Stimulated activated CD8-positive, alpha-beta memory T cell treated with anti-CD3 and anti-CD28 coated beads, Interleukin-7, amount 100 ng/mL, for 1 hour (primary cell): Measurements from ENCODE around the gene YPEL2.
"Not testable (repeated sequence)": the region's sequence is repeated elsewhere in the genome, so short reads cannot be mapped to it uniquely, and the experiment has no call there.

Source experiments
- DNase-seq, 2 donors: peaks; one replicate each; pipeline ENCODE4 v3.0.0-alpha.2; 2020; ENCODE audit warnings: low read depth in 2 of 2

The YPEL2 gene

GRCh38 chr17:59377410-59377809 is 46.0 kb downstream of the YPEL2 start:
- no peak for DNase-seq

DNA sequence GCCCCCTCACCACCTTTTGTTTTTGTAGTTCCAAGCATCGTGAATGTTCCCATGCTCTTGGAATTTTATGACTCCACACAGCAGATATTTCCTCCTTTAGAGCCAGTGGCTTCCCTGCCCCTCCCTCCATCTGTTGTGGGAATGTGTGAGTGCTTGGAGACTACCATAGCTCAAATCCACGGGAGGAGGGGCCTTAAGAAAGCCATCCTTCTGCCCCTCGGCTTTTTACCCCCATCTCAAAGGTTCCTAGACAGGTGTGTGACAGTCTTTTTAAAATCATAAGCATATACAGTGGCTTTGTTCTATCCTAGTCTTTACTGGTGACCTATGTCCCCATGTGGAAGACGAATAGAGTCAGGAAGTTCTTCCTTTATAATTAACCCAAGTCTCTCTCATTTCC is 47.2 kb downstream of the YPEL2 start:
- DNase-seq, result no peak

- no peak for DNase-seq
Measured at GRCh38 chr17:59380474-59380873, 49.0 kb downstream of the YPEL2 start.

- no peak for DNase-seq
Measured at GRCh38 chr17:59381716-59382570, 50.5 kb downstream of the YPEL2 start.

DNA sequence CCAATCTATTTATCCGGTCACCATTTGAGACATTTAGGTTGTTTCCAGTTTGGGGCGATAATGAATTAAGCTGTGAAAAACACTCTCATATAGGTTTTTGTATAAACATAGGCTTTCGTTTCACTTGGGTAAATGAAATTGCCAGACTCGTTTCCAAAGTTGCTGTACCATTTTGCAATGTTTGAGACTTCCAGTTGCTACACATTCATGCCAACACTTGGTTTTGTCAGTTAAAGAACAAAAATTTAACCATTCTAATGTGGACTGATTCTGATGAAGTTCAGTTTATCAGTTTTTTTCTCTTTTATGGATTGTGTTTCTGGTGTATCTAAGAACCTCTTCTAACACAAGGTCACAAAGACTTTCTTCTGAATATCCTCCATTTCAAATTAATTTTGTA is 52.4 kb downstream of the YPEL2 start:
- DNase-seq, result no peak

GRCh38 chr17:59387351-59388068 is 56.1 kb downstream of the YPEL2 start:
- no peak for DNase-seq

DNA sequence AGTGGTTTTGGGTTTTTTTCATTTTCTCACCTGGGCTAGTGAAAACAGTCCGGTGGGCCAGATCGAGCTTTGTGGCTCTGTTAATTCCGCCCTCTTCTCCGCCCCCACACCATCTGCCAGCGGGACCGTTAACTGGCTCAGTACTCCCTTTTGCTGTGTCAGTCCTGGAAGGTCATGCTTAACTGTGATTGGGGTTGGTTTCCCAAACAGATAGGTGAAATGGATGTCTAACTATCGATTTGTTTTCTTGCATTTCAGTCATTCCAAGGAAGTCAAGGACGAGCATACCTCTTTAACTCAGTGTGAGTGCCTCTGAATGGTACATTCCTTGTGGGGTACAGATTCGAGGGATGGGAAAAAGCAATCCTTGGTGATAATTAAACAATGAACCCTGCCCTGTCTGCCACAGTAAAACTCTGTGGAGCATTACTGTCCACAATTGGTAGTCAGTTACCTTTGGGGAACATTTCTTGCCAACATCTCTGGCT is 56.7 kb downstream of the YPEL2 start:
- DNase-seq, result no peak

DNA sequence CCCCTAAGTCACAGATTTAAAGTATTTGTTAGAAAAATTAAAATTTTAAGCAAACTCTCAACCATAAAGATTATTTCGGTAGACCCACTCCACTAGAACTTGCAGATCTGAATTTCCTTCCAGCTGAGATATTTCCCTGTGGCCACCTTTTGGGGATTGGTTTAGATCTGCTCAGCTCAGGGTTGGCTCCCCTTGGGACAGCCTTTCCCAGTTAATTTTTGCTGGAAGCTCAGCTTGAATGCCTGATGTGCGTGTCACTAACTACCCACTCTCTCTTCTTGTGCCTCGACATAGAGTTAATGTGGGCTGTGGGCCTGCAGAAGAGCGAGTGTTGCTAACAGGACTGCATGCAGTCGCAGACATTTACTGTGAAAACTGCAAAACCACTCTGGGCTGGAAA is 57.6 kb downstream of the YPEL2 start:
- no peak for DNase-seq

DNA sequence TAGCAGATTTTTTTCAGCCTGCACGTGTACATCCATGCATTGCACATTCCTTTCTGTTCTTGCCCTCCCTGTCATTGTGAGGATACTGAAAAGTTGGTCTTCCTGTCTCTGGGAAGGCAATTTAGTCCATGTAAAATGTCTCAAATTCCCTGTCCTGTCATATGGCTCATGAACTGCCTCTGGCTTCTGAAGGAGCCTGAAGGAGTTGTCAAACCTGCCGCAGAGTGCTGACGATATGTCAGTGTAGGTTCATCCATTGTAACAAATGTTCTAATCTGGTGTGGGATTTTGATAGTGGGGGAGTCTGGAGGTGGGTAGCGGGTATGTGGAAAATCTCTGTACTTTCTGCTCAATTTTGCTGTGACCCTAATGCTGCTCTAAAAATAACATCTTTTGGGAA is 59.6 kb downstream of the YPEL2 start:
- DNase-seq, result no peak

GRCh38 chr17:59392973-59393679 is 61.7 kb downstream of the YPEL2 start:
- no peak for DNase-seq

GRCh38 chr17:59393742-59394410 is 62.4 kb downstream of the YPEL2 start:
- DNase-seq, result not testable (repeated sequence)

DNA sequence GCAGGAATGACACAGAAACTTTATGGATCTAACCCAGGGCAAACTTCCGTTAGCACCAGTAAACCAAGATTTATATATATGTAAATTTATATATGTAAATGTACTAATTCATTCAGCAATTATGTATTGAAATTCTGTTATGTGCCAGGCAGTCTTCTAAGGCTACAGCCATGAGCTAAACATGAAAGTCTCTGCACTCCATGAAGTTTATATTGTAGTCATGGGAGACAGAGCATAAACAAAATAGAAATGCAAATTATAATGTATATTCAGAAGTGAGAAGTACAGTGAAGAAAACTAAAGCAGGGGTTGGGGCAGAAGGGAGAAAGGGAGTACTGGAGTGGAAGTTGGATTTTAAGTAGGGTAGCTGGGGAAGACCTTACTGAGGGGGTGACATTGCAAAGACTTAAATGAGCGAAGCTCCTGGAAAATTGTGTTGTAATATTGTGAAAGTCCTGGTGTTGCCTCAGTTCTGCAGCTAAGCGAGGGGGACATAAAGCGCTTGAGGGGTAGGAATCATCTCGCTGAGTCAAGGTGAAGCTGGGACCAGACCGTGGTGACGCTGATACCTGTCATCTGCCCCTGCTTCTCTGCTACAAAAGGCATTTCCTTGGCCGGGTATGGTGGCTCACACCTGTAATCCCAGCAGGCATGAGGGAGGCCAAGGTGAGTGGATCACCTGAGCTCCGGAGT is 64.8 kb downstream of the YPEL2 start:
- DNase-seq, result no peak

DNA sequence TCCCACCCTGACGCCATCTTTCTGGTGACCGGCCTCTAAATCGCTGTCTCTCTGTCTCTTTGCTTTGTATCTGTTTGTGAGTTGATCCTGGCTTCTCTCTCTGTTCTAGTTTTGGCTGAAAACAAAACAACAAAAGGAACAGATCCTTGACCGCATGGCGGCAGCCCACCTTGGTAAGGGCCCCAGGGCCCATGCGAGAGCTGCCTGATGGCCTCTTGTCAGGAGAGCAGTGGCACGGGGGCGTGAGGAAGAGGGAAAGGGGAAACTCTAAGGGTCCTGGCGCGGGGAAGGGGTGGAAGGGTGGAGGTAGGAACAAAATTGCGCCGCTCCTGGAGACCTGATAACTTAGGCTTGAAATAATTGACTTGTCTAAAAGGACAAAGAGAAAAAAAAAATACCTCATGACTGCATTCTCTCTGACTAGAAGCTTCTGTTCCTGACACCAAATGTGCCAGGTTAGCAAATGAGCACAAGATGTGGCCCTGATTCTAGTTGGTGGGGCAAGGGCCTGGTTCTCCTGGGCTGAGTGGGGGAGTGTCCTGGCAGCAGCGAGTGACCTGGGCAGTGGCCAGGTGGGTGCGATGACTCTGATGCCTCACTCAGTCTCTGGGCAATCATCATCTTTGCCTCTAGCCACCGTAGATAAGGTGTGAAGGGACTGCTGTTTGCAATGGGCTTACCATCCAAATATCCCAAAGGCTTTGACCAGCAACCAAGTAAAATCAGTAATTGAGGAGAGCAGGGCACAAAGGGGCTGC is 66.0 kb downstream of the YPEL2 start:
- DNase-seq, result no peak

GRCh38 chr17:59399914-59400313 is 68.5 kb downstream of the YPEL2 start:
- DNase-seq, result no peak

DNA sequence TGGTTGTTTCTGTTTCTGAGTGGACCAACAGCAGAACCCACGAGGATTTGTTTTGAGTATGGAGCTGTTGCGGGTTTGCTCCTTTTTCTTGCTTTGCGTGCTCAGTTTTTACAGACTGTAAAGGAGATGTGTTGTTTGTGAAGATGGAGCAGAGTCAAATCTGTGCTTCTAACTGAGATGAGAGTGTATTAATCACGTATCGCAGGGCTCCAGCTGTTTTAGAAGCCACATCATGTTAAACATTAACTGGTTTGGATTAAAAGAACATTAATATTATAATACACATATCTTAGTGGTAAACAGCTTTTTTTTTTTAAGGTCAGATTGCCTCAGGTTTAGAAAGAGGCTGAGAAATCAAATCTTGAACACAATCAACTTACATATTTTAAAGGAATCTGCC is 69.4 kb downstream of the YPEL2 start:
- no peak for DNase-seq

GRCh38 chr17:59401274-59401673 is 69.8 kb downstream of the YPEL2 start:
- DNase-seq, result no peak

DNA sequence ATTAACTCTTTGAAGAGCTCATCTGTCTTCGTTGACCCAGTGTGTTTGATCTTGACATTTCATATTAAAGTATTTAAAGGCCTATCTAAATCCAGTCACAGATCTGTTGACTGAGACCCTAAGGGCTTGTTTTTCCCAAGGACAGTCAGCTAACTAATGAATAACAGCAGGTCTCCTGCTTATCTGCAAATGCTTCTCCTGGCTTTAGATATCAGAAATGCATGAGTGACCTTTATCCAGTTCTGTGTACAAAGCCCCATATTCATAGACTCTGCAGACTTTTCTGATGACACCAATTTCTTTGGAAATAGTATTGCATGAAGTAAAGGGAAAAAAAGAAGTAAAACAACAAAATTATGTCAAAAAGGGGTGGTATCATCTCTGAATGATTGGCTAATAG is 70.3 kb downstream of the YPEL2 start:
- DNase-seq, result no peak

DNA sequence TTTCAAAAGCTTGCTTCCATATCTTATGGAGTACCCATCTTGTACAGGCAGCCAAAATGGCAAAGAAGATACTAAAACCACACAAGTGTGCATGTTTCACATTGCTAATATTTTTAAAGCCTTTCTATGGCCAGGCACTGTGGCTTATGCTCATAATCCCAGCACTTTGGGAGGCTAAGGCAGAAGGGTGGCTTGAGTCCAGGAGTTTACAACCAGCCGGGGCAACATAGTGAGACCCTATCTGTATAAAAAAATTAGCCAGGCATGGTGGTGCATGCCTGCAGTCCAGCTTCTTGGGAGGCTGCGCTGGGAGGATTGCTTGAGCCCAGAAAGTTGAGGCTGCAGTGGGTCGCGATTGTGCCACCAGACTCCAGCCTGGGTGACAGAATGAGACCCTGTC is 71.3 kb downstream of the YPEL2 start:
- DNase-seq, result no peak

DNA sequence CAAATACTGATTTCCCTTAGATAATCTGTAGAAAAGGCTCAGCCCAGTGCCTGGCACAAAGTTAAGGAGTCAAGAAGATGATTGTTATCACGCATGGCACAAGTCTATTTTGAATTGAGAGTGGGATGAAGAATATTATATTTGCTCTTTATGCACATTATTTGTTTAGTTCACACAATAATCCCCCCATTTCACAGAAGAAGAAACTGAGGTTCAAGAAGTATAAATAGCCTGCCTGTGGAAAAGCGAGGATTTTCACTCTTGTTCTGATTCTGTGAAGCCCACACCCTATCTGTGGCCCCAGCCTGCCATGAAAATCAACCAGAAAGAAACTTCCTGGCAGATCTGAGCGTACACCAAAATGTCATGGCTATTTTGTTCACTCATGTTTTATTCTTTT is 73.0 kb downstream of the YPEL2 start:
- no peak for DNase-seq

DNA sequence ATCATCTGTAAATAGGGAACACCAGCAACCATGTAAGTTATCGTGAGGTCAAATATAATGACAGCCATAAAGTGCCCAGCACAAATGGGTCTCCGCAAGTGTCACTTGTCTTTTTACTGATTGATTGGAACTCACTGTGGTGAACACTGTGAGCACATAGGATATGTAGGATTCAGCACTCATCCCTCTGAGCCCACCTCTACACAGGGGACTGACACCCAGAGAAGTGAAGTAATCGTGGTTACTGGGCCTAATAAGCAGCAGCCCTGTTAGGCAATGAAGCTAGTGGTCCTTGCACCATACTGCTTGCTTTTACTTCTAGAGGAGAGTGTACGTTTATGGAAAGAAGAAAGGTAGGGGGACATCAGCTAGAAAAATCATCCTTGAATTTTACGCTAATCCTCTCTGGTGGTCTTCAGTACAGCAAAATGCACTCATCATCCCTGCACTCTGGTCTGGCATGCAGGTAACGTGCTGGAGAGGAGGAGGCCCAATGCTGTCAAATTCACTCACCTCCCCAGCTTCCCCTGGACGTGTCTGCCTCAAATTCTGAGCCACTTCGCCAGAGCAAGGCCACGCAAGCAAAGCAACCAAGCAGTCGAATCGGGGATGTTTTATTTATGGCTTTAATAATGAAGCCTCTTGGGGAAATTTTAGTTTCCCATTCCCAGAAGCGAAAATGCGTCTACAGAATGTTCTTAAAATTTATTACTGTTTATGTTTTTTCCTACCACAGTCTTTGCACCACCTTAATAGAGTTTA is 74.7 kb downstream of the YPEL2 start:
- no peak for DNase-seq
